ENCODE measurements around the gene FOXS1.

Gene FOXS1

GRCh38 chr20:31859266-31859997 is 14.0 kb upstream of the FOXS1 start:
- H4K20me1 ChIP-seq (ENCODE audit: insufficient read depth, low read length, poor library complexity, severe bottlenecking): no peaks in the 10 kb centered on the region
- no peaks in the 10 kb centered on the region for H3K79me2 ChIP-seq (ENCODE audit: insufficient read depth, low read length)
- H3K9me3 ChIP-seq (ENCODE audit: insufficient read depth, low read depth, low read length): no peaks in the 10 kb centered on the region
- no peak overlapping the region for H3K9ac ChIP-seq (ENCODE audit: low read depth, low read length, poor library complexity, severe bottlenecking)
- no peaks in the 10 kb centered on the region for H3K27me3 ChIP-seq (ENCODE audit: insufficient read depth, low read length, poor library complexity, severe bottlenecking)
- H3K4me2 ChIP-seq (ENCODE audit: low read depth, low read length, poor library complexity, severe bottlenecking): no peak overlapping the region
- no peak for TF ChIP-seq CTCF (conservative IDR thresholded peaks at IDR 0.05; ENCODE audit: low read length)
- no peak for TF ChIP-seq EZH2phosphoT487 (IDR thresholded peaks at IDR 0.05; ENCODE audit: borderline replicate concordance)
- H3K36me3 ChIP-seq (ENCODE audit: insufficient read depth, low read length): no peaks in the 10 kb centered on the region
- H3K4me1 ChIP-seq (ENCODE audit: insufficient read depth, low read length, poor library complexity, severe bottlenecking): peaks cover 24% of the 10 kb centered on the region
- no peak overlapping the region for H3K4me3 ChIP-seq (ENCODE audit: low read length, poor library complexity, severe bottlenecking)
- H3K9me2 ChIP-seq (replicated peaks; ENCODE audit: low read depth, low read length): no peaks in the 10 kb centered on the region
- no peak overlapping the region for H2AFZ ChIP-seq (ENCODE audit: low read length)
- no peaks in the 10 kb centered on the region for H3F3A ChIP-seq (ENCODE audit: low read depth)

- no peak overlapping the region for H2AFZ ChIP-seq (ENCODE audit: low read length)
- H3K36me3 ChIP-seq (ENCODE audit: insufficient read depth, low read length): no peaks in the 10 kb centered on the region
- no peaks in the 10 kb centered on the region for H3K79me2 ChIP-seq (ENCODE audit: insufficient read depth, low read length)
- no peaks in the 10 kb centered on the region for H4K20me1 ChIP-seq (ENCODE audit: insufficient read depth, low read length, poor library complexity, severe bottlenecking)
- TF ChIP-seq CTCF (conservative IDR thresholded peaks at IDR 0.05; ENCODE audit: low read length): no peak
- no peak for TF ChIP-seq EZH2phosphoT487 (IDR thresholded peaks at IDR 0.05; ENCODE audit: borderline replicate concordance)
- H3K9ac ChIP-seq (ENCODE audit: low read depth, low read length, poor library complexity, severe bottlenecking): no peak overlapping the region
- no peaks in the 10 kb centered on the region for H3F3A ChIP-seq (ENCODE audit: low read depth)
- H3K9me2 ChIP-seq (replicated peaks; ENCODE audit: low read depth, low read length): no peaks in the 10 kb centered on the region
- no peaks in the 10 kb centered on the region for H3K9me3 ChIP-seq (ENCODE audit: insufficient read depth, low read depth, low read length)
- H3K27me3 ChIP-seq (ENCODE audit: insufficient read depth, low read length, poor library complexity, severe bottlenecking): no peaks in the 10 kb centered on the region
- no peak overlapping the region for H3K4me2 ChIP-seq (ENCODE audit: low read depth, low read length, poor library complexity, severe bottlenecking)
- no peak overlapping the region for H3K4me3 ChIP-seq (ENCODE audit: low read length, poor library complexity, severe bottlenecking)
- H3K4me1 ChIP-seq (ENCODE audit: insufficient read depth, low read length, poor library complexity, severe bottlenecking): peaks cover 20% of the 10 kb centered on the region
These were observed 13.3 kb upstream of the FOXS1 start for GRCh38 chr20:31858760-31859083.

- TF ChIP-seq EZH2phosphoT487 (IDR thresholded peaks at IDR 0.05; ENCODE audit: borderline replicate concordance): no peak
- no peak for TF ChIP-seq CTCF (conservative IDR thresholded peaks at IDR 0.05; ENCODE audit: low read length)
- H3K79me2 ChIP-seq (ENCODE audit: insufficient read depth, low read length): no peaks in the 10 kb centered on the region
- no peak overlapping the region for H3K9ac ChIP-seq (ENCODE audit: low read depth, low read length, poor library complexity, severe bottlenecking)
- H3K4me2 ChIP-seq (ENCODE audit: low read depth, low read length, poor library complexity, severe bottlenecking): no peak overlapping the region
- no peak overlapping the region for H2AFZ ChIP-seq (ENCODE audit: low read length)
- H3K9me3 ChIP-seq (ENCODE audit: insufficient read depth, low read depth, low read length): no peaks in the 10 kb centered on the region
- H3K36me3 ChIP-seq (ENCODE audit: insufficient read depth, low read length): no peaks in the 10 kb centered on the region
- H3K4me1 ChIP-seq (ENCODE audit: insufficient read depth, low read length, poor library complexity, severe bottlenecking): peaks cover 16% of the 10 kb centered on the region
- no peaks in the 10 kb centered on the region for H3K9me2 ChIP-seq (replicated peaks; ENCODE audit: low read depth, low read length)
- H4K20me1 ChIP-seq (ENCODE audit: insufficient read depth, low read length, poor library complexity, severe bottlenecking): no peaks in the 10 kb centered on the region
- no peaks in the 10 kb centered on the region for H3F3A ChIP-seq (ENCODE audit: low read depth)
- H3K27me3 ChIP-seq (ENCODE audit: insufficient read depth, low read length, poor library complexity, severe bottlenecking): no peaks in the 10 kb centered on the region
- H3K4me3 ChIP-seq (ENCODE audit: low read length, poor library complexity, severe bottlenecking): no peak overlapping the region
These were observed 12.7 kb upstream of the FOXS1 start for GRCh38 chr20:31857861-31858759.
